ENCODE results near the gene ACLY.
"Not testable (repeated sequence)": the region's sequence is repeated elsewhere in the genome, so short reads cannot be mapped to it uniquely, and the experiment has no call there.

ACLY gene

DNA sequence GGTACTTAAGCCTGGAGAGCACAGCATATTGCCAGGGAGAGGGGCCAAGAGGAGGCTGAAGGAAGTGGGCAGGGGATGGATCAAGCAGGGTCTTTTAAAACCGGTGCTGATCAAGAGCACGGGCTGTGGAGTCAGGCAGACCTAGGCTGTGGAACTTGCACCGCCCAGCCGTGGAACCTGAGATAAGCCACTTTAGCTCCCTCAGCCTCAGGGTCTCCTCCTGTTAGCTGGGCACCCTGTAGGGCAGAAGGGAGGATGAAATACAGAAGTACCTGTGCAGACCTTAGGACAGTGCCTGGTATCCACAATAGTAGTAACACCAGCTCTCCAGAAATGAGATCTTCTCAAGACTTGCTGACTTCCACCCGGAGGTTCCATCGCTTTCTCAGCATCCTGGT lies 20.9 kb upstream of the ACLY start:
- no peak for DNase-seq (ENCODE audit: low read depth in 3 of 3)

DNA sequence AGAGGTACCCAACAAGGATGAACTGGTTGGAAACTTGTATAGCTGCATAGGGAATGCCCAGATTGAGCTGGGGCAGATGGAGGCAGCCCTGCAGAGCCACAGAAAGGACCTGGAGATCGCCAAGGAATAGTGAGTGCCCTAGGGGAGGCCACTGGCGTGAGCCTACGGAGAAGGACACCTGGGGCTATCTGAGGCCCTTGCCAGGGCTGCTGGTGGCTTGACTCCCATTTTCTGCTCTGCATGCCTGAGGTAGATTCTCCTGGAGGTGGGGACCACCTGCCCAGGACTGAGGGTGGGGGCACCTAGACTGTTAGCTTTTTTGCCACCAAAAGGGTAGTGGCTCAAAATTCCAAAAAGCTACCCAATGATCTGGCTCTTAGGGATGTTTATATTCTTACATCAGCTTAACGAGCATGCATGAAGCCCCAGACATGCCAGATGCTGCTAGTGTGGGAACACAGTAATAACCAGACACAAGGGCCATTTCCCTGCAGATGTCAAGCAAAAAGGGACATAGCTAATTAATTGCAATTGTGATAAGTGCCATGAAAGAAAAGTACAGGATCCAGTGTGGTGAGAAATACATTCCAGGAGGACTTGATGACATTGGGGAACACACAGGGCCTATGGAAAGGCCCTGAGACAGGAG lies 20.4 kb upstream of the ACLY start:
- DNase-seq (ENCODE audit: low read depth in 3 of 3): no peak

DNA sequence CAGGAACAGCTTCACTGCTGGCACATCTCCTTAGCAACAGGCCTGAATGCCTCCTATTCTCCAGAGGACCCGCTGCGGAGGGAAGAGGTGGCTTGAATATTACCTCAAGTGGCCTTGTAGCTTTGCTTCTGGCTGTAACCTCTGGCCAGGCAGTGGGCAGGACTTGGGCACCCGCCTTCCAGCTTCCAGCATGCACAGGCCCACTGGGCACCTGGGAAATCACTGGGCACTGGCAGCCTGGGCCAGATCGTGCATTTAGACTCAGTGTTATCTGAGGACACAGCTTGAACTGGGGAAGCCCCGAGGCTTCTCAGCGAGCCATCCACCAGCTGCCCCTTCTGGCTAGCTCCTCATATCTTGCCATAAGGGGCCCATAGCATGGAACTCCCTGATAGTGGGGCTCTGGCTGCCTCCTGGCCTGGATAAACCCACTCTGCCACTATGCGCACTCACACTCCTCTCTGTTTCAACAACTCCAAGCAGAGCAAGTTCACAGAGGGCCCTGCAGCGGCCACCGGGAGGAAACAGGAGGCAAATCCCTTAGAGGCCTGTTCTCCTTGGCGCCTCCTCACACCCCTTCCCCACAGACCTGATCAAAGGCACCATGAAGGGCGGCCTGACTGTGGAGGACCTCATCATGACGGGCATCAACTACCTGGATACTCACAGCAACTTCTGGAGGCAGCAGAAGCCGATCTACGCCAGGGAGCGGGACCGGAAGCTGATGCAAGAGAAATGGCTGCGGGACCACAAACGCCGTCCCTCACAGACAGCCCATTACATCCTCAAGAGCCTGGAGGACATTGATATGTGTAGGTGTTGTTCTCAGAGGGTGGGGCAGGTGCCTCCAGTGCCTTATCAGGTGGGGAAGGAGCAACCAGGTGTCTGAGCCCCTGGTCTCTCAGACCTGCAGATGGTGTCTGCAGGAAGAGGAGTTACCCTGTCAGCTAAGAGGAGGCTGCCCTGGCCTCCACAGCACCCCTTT lies 19.5 kb upstream of the ACLY start:
- no peak for DNase-seq (ENCODE audit: low read depth in 3 of 3)

DNA sequence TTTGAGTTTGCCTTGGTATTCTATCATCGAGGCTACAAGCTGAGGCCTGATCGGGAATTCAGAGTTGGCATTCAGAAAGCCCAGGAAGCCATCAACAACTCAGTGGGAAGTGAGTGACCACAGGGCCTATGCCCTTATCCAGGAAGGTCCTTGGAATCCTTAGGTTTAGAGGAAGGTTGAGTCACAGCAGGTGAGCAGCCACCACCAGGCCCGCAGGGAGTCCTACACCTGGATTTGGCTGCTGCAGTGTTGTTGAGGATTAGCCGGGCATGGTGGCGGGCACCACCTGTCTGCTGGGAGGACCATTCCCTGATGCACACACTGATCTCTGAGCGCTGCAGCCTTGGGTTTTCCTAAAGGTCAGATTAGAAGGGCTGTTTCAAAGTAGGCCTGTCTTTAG lies 16.9 kb upstream of the ACLY start:
- no peak for DNase-seq (ENCODE audit: low read depth in 3 of 3)

DNA sequence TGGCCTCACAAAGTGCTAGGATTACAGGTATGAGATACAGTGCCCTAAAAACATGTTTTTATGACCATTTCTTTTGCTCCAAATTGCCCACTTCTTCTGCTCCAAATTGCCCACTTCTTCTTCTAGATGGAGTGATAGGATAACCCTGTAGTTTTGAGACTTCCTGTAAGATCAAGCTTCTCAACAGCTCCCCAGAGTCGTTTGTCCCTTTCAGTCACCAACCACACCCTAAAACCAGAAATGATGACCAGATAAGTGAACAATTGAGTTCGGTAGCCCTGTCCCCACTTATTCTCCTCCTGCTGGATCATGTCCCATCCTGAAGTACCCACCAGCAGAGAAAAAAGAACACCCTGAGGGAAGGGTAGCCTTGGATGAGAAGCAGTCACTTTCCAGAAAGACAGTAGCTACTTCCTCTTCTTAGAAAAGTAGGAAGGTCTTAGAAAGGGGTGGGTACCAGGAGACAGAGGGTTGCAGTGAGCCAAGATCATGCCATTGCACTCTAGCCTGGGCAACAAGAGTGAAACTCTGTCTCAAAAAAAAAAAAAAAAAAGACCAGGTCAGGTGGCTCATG lies 14.2 kb upstream of the ACLY start:
- no peak for DNase-seq (ENCODE audit: low read depth in 3 of 3)

DNA sequence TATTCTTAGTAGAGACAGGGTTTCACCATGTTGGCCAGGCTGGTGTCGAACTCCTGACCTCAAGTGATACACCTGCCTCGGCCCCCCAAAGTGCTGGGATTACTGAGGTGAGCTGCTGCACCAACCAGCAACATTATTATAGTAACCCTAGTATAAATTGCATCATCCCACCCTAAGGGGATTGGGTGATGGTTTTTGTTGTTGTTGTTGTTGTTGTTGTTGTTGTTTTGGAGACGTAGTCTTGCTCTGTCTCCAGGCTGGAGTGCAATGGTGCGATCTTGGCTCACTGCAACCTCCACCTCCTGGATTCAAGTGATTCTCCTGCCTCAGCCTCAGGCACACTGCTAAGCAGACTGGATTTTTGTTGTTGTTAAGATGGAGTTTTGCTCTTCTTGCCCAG lies 13.0 kb upstream of the ACLY start:
- DNase-seq (ENCODE audit: low read depth in 3 of 3): not testable (repeated sequence)

DNA sequence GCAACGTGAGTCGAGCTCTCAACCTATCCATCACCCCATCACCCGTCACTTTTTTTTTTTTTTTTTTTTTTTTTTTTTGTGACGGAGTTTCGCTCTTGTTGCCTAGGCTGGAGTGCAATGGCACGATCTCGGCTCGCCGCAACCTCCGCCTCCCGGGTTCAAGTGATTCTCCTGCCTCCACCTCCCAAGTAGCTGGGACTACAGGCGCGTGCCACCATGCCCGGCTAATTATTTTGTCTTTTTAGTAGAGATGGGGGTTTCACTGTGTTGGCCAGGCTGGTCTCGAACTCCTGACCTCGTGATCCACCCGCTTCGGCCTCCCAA lies 12.0 kb upstream of the ACLY start:
- DNase-seq (ENCODE audit: low read depth in 3 of 3): not testable (repeated sequence)

DNA sequence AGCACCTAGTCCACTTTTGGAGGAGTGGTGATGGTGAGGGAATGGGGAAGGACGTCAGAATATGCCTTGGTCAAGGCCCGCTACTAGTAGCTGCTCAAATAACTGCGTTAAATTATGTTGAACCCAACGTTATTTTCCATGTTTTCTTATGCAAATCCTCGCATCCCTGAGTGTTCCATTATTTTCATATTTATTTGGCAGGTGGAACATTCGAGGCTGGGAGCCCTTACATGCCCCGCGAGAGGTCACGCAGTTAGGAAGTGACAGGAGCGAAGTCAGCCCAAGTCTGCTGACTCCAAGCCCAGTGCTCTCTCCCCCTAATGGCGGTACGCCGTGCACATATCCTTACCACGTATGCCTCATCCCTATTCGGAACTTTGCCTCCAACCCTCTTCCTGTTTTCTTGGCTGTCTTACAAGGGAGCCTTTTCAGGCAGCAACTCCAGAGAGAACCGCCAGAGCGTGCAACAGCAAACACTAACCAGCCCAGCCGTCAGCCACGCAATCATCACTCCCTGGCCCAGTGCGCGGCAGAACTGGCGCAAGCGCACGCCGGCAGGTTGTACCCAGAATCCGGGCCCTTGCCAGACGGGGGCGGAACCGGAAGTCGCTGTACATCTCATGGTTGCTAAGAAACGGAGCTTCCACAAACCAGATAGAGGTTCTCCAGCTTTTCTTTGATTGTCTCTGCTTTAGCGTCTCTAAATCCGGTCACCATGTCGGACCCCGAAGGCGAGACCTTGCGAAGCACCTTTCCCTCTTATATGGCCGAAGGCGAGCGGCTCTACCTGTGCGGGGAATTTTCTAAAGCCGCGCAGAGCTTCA lies 11.5 kb upstream of the ACLY start, which contains the start of gene ODAD4:
Gene ODAD4, plus strand, starts transcription at position 609 of the 824 bp plus-strand sequence. Its CDS starts 107 bp downstream, at position 716.
- peak; percentile 90 to 94 (median 93) for DNase-seq (ENCODE audit: low read depth in 3 of 3)

DNA sequence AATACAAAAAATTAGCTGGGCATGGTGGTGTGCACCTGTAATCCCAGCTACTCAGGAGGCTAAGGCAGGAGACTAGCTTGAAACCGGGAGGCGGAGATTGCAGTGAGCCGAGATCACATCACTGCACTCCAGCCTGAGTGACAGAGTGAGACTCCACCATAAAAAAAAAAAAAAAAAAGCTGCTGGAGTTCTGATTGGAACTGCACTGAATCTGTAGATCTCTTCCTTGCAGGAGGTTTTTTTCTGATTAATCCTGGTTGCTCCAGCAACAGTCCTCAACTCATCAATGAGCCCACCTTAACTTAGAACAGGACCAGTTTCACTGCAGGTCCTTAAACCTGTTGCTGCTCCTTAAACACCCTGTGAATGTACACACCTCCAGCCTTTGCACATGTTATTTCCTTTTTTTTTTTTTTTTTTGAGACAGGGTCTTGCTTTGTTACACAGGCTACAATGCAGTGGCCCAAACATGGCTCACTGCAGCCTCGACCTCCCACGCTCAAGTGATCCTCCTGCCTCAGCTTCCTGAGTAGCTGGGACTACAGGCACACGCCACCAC lies 10.0 kb upstream of the ACLY start:
- DNase-seq (ENCODE audit: low read depth in 3 of 3): no peak

DNA sequence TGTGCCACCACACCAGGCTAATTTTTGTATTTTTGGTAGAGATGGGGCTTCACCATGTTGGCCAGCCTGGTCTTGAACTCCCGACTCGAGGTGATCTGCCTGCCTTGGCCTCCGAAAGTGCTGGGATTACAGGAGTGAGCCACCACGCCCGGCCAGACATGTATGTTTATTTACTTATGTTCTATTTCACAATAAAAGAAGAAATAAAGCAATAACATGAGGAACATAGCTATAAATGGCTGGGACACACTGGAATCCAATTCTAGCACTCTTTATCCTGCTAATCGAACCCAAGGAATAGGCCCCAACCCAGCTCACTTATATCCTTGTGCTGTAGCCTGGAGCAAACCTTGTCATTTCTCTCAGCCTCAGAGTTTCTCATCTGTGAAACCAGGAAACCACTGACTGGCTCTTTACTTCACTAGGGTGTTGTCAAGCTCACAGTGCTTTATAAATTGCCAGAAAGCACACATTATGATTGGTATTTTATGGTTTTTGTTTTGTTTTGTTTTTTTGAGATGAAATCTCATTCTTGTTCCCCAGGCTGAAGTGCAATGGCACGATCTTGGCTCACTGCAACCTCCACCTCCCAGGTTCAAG lies 7.3 kb upstream of the ACLY start:
- no peak for DNase-seq (ENCODE audit: low read depth in 3 of 3)

DNA sequence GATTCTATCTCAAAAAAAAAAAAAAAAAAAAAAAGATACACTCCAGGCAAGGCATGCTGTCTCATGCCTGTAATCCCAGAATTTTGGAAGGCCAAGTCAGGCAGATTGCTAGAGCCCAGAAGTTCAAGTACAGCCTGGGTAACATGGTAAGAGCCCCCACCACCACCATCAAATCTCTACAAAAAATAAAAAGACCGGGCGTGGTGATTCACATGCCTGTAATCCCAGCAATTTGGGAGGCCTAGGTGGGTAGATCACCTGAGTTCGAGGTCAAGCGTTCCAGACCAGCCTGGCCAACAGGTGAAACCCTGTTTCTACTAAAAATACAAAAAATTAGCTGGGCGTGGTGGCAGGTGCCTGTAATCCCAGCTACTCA lies 1.8 kb upstream of the ACLY start:
- DNase-seq (ENCODE audit: low read depth in 3 of 3): no peak

DNA sequence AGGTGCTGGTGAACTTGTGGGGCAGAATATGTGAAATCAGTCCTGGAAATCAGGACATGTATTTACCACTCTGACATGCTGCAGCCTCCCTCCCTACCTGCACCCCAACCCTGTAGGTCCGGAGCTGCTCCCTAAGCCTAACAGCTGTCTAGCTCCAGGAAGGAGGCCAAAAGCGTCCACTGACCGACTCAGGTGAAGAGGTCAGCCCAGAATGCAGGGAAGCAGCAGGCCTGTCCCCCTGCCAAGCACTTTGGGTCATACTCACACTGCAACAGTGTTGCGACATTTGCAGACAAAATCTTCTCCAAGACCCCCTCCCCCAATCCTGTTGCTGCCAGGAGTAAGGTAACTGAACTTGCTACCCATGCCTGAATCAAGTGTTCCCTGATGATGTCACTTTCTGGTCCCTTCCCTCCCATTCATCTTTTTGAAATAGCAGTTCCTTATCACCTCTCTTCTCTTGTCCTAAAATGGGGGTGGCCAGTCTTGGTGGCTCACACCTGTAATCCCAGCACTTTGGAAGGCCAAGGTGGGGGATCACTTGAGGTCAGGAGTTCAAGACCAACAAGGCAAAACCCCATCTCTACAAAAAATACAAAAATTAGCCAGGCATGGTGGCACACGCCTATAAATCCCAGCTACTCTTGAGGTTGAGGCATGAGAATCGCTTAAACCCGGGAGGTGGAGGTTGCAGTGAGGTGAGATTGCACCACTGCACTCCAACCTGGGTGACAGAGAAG lies 1.3 kb upstream of the ACLY start:
- DNase-seq (ENCODE audit: low read depth in 3 of 3): no peak

DNA sequence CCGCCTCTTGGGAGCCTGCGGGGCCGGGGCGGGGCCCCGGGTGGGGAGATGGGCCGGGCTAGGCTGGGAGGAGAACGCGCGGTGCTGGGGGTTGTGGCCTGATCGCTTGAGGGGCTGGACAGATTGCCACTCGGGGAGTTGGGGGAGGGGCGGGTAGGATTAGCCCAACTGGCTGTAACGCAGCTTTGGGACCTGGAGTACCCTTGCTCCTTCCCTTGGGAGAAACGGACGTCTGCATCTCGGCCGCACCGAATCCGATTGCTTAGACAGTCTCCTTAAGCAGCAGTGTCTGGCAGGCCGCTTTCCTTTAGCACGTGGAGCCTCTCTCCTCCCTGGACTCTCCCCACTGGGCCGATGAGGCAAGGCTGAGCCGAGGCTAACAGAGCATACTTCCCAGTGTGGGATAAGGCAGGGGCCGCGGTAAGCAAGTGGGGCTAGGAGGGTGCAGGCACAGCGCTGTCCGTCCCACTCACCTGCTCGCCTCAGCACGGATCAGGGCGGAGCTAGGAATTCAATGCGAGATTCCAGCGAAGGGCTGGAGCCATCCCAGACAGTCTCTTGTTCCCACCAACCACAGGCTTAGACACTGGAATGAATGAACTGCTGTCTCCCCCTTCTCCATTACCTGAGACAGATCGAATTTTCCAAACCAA lies 540 bp upstream of the ACLY start:
- DNase-seq (ENCODE audit: low read depth in 3 of 3): no peak

DNA sequence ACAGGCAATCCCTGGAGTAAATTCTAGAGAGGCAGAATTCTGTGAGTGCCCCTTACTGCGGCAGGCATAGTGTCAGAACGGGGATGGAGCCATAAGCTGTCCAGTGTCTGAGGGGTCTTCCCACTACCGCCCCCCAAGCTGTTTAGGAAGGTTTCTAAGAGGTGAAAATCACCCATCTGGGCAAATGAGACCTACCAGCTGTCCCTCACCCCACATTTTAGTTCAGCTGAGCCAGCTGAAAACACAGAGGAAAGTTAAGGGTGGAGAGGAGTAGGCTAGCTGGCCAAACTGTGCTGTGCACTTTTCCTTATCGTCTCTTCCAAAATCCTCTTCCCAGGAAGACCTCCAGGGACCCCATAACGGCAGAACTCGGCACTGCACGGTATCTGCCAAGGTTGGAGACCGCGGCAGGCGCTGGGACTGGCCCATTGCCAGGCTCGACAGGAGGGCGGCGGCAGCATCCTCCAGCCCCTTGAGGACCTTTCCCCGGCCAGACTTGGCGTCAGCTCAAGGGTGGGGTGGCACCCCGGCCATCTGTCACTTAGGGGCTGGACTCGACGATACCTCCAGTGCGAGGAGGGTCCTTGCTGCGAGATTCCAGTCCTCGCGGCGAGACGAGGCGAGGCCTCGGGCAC lies 955 bp downstream of the ACLY start:
- peak in 1 of 3 donors; percentile 4 for DNase-seq (ENCODE audit: low read depth in 3 of 3)

DNA sequence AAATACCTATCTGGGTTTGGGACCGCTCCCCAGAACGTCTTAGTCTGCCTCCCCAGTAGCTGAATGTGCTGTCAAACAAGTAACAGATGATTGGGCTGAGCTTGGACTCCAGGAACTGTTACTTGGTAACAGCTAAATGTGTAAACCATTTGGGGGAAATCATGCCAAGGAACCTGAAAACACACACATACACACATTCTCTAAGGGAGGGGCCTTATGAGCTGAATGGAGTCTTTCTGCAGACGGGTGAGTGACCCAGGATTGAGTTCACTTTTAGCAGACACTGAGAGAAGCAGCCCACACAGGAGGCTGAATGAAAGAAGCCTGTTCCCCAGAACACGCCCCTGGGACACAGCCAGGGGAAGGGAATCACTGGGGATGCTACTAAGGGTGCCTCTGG lies 1.6 kb downstream of the ACLY start:
- no peak for DNase-seq (ENCODE audit: low read depth in 3 of 3)

DNA sequence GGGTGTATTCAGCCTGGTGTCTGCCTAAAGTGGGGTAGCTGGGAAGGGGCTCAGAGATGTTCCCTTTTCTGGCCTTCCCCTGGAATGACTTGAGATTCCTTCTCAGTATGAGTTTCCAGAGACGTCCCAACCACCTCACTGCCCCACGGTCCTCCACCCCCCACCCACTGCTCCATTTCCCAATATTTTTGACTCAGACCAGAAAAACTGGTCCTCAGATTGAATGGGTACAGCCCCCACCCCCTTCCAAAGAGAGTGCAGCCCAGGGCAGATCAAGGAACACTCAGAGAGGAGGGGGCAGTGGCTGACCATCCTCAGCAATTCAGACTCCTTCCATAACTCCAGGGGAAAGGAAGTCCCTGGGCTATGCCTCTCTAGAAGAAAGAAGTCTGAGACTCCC lies 3.2 kb downstream of the ACLY start:
- no peak for DNase-seq (ENCODE audit: low read depth in 3 of 3)

DNA sequence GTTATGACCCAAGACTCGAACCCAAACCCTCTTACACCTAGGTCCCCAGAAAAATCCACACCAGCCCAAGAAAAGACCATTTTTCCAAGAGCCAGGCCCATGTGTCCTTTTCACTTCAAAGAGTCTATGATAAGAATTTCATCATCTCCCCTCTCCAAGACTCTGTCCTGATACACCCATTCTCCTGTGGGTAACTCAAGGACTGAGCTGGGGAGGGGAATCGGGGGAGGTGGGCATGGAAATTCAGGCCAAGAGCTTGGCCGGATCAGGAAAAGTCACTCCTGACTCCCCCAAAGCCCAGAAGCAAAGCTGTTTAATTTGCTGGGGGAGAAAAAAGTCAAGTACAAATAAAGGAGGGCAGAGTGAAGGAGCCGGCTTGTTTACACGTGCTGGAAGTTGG lies 3.7 kb downstream of the ACLY start:
- DNase-seq (ENCODE audit: low read depth in 3 of 3): no peak

DNA sequence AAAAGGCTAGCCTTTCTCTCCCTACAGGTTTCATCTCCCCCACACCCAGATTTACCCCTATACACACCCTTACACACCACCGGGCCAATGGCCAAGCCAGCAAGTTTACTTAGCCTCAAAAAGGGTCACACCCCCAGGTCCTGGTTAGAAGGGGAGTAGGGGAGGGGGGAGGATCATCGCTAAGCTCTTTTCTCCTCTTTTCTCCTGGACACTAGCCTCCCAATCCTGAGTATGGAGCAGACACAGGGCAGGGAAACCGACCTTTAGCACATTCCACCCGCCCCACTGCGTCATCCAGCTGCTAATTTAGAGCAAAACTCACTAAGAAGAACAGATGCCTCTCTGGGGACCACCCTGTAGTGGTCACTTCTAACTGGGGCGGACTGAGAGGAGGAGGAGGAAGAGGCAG lies 4.4 kb downstream of the ACLY start:
- no peak for DNase-seq (ENCODE audit: low read depth in 3 of 3)

DNA sequence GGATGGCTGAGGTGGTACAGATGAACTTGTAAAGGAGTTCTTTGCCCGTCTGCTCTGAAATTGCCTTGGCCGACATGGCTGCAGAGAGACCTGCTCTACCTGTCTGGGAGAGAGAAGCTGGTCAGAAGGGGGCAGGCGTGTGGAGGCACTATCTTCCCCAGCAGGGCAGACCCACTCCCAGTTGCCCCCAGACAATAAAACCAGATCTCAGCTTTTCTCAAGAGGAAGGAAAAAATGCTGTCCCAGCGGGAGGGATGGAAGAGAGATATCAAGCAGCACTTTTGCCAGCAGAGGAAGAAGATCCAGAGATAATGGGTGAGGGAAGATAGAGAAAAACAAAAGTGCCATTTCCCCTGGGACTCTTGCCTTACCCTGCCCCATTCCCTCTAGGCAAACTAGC lies 5.0 kb downstream of the ACLY start:
- no peak for DNase-seq (ENCODE audit: low read depth in 3 of 3)

DNA sequence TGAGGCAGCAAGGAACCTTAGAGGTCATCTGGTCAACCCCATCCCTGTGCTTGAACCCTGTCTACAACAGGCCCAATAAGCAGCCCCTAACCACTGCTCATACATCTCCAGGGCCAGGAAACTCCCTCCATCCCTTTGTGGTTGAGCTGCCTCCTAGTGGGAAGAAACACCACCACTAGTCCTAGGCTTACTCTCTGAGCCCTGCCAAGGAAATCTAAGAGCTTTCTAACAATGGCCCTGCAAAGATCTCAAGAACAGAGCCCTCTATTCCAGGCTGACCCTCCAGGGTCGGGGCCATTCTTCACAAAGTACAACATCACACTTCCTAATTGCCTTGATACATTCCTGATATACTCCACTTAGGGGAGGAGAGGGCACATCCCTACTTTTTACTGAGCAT lies 5.8 kb downstream of the ACLY start:
- DNase-seq (ENCODE audit: low read depth in 3 of 3): no peak

All from stimulated activated CD4-positive, alpha-beta T cell treated with anti-CD3 and anti-CD28 coated beads, TNF-alpha, amount 100 ng/mL, for 48 hours (primary cell).